ENCODE data around the gene GASK1A.

- TF ChIP-seq PATZ1 (CRISPR knock-in tag; IDR thresholded peaks at IDR 0.05; ENCODE audit: borderline replicate concordance) (no peak), BACH2 (CRISPR knock-in tag; IDR thresholded peaks at IDR 0.05; ENCODE audit: borderline replicate concordance) (no peak), RARB (CRISPR knock-in tag; IDR thresholded peaks at IDR 0.05) (no peak), GLIS3 (CRISPR knock-in tag; IDR thresholded peaks at IDR 0.05) (no peak), SNAI2 (CRISPR knock-in tag; IDR thresholded peaks at IDR 0.05) (no peak), CSRNP3 (CRISPR knock-in tag; IDR thresholded peaks at IDR 0.05) (no peak), CSDC2 (CRISPR knock-in tag; IDR thresholded peaks at IDR 0.05) (no peak), ZFP3 (CRISPR knock-in tag; IDR thresholded peaks at IDR 0.05) (no peak), OSR1 (CRISPR knock-in tag; IDR thresholded peaks at IDR 0.05) (no peak), POU6F1 (CRISPR knock-in tag; IDR thresholded peaks at IDR 0.05; ENCODE audit: borderline replicate concordance, low read depth) (no peak), ZC3H10 (CRISPR knock-in tag; IDR thresholded peaks at IDR 0.05) (no peak), ARNTL (CRISPR knock-in tag; IDR thresholded peaks at IDR 0.05; ENCODE audit: borderline replicate concordance, low read depth) (no peak), ZNF565 (CRISPR knock-in tag; conservative IDR thresholded peaks at IDR 0.05; ENCODE audit: low read depth) (no peak)
Measured at GRCh38 chr3:43009547-43009946, 30.4 kb downstream of the GASK1A start.

All from SK-N-SH treated with all-trans-retinoic acid at 6 μM for 48 hours (cell line).